A549 (cell line): ENCODE measurements around the gene RNF130. TPM values are rescaled to one million over a fixed set of nuclear protein-coding genes. Genes with fewer than 3 reads are reported as not detected.

Source experiments
- ATAC-seq, 2 experiments: fragments of 200-7000 bp in 1 of 2; fragments of >200 bp in 1 of 2; cut with Nextera tagmentation in 1 of 2; cut with Tn5 transposase in 1 of 2; 3 replicates each; pipeline versions ENCODE4 v1.8.0 to v1.9.1; 2018 to 2020; ENCODE audit warnings: mild to moderate bottlenecking in 1 of 2, moderate library complexity in 1 of 2
- CTCF ChIA-PET: fragments of 300-600 bp; sonication (Branson Sonifier 250); formaldehyde crosslinking; extraction: SDS; loops from one replicate; lab custom pipeline; 2021; ENCODE audit warnings: antibody characterized with exemption, inconsistent platforms; lab: Yijun Ruan, JAX
- POLR2A ChIA-PET: fragments of 350-600 bp; formaldehyde crosslinking; extraction: SDS; loops from one replicate; lab custom pipeline; 2021; ENCODE audit warnings: antibody characterized with exemption, inconsistent platforms; lab: Yijun Ruan, JAX
- DNase-seq, 2 experiments: peaks; one replicate each; pipeline versions ENCODE4 v3.0.0 to v3.0.0-alpha.2; 2011 to 2016; ENCODE audit warnings: low read depth in 1 of 2, low spot score in 1 of 2
- FAIRE-seq: peaks from 2 replicates; lab custom pipeline; 2011; peaks lifted over from hg19 to GRCh38; lab: Jason Lieb, UNC
- H3K27ac ChIP-seq, 2 experiments: fragments of >200 bp; sonication (Bioruptor Twin); formaldehyde crosslinking; 3 replicates each; pipeline ENCODE4 v1.5.1; 2016 to 2017
- H3K4me1 ChIP-seq: fragments of >200 bp; sonication (Bioruptor Twin); formaldehyde crosslinking; 3 replicates; pipeline ENCODE4 v1.6.1; 2016
- H3K4me2 ChIP-seq: fragments of >200 bp; sonication (Bioruptor Twin); formaldehyde crosslinking; 3 replicates; pipeline ENCODE4 v1.6.1; 2016
- H3K4me3 ChIP-seq: fragments of >200 bp; sonication (Bioruptor Twin); formaldehyde crosslinking; 3 replicates; pipeline ENCODE4 v1.5.1; 2016
- H3K9me3 ChIP-seq: fragments of >200 bp; sonication (Bioruptor Twin); formaldehyde crosslinking; 3 replicates; pipeline ENCODE4 v1.6.1; 2016
- CHD4 ChIP-seq: fragments of 200-600 bp; sonication (generic); IDR thresholded peaks from 2 replicates; pipeline ENCODE4 v1.6.1; 2016; ENCODE audit warnings: antibody characterized with exemption, mild to moderate bottlenecking, borderline replicate concordance
- ESRRA ChIP-seq: fragments of 150-350 bp; IDR thresholded peaks from 2 replicates; pipeline ENCODE4 v1.6.1; 2014; ENCODE audit warnings: mild to moderate bottlenecking, low read length, borderline replicate concordance
- FOXS1 ChIP-seq: fragments of 250-450 bp; sonication (Bioruptor Pico); IDR thresholded peaks from 2 replicates; pipeline ENCODE4 v1.5.0; 2020; ENCODE audit warnings: mild to moderate bottlenecking, moderate library complexity
- GATA3 ChIP-seq: IDR thresholded peaks from 2 replicates; pipeline ENCODE4 v1.6.1; 2012; ENCODE audit warnings: borderline replicate concordance
- HDAC2 ChIP-seq: fragments of 200-600 bp; sonication (generic); IDR thresholded peaks from 2 replicates; pipeline ENCODE4 v1.6.1; 2016
- KDM1A ChIP-seq: fragments of 200-600 bp; sonication (generic); IDR thresholded peaks from 2 replicates; pipeline ENCODE4 v1.6.1; 2016; ENCODE audit warnings: low read depth, mild to moderate bottlenecking
- KDM5A ChIP-seq: fragments of 200-600 bp; sonication (generic); IDR thresholded peaks from 2 replicates; pipeline ENCODE4 v1.6.1; 2016; ENCODE audit warnings: antibody characterized with exemption, mild to moderate bottlenecking
- MAZ ChIP-seq: fragments of 150-350 bp; IDR thresholded peaks from 2 replicates; pipeline ENCODE4 v1.6.1; 2014; ENCODE audit warnings: antibody characterized with exemption, low read depth, low read length, borderline replicate concordance
- MYC ChIP-seq: IDR thresholded peaks from 2 replicates; pipeline ENCODE4 v1.6.1; 2012; ENCODE audit warnings: mild to moderate bottlenecking, inconsistent platforms, low read length, improper control_type of control experiment, borderline replicate concordance
- NPAS2 ChIP-seq: fragments of 250-450 bp; sonication (Bioruptor Pico); IDR thresholded peaks from 2 replicates; pipeline ENCODE4 v1.8.0; 2022; ENCODE audit warnings: mild to moderate bottlenecking, moderate library complexity, borderline replicate concordance
- RAD21 ChIP-seq, 2 experiments: fragments of >200 bp in 1 of 2; sonication (Bioruptor Twin) in 1 of 2; formaldehyde crosslinking in 1 of 2; IDR thresholded peaks in 1 of 2; conservative IDR thresholded peaks in 1 of 2; 2 replicates in 1 of 2; 3 replicates in 1 of 2; pipeline ENCODE4 v1.6.1; 2012 to 2018; ENCODE audit warnings: inconsistent platforms in 1 of 2
- RFX5 ChIP-seq: fragments of 450-650 bp; IDR thresholded peaks from 2 replicates; pipeline ENCODE4 v1.7.1; 2014; ENCODE audit warnings: antibody characterized with exemption, mild to moderate bottlenecking, moderate library complexity
- SMC3 ChIP-seq: fragments of >200 bp; sonication (Bioruptor Twin); formaldehyde crosslinking; IDR thresholded peaks from 3 replicates; pipeline ENCODE4 v1.6.1; 2018; ENCODE audit warnings: inconsistent platforms
- ZC3H11A ChIP-seq: fragments of 450-650 bp; IDR thresholded peaks from 2 replicates; pipeline ENCODE4 v1.6.1; 2014; ENCODE audit warnings: antibody characterized with exemption, mild to moderate bottlenecking
- ZFP36 ChIP-seq: fragments of 450-650 bp; IDR thresholded peaks from 2 replicates; pipeline ENCODE4 v1.6.1; 2014; ENCODE audit warnings: borderline replicate concordance; ENCODE audit not compliant: partially characterized antibody
- ZSCAN20 ChIP-seq: fragments of 250-450 bp; sonication (Bioruptor Pico); IDR thresholded peaks from 2 replicates; pipeline ENCODE4 v1.8.0; 2022; ENCODE audit warnings: mild to moderate bottlenecking, moderate library complexity
- WGBS: methylation state at CpG from one replicate; pipeline ENCODE4 v1.1.6; 2017; ENCODE audit errors: missing lambda C conversion rate; 5-methylcytosine and 5-hydroxymethylcytosine counted together
- polyA plus RNA-seq, 4 experiments: library from polyadenylated mRNA; depleted of rRNA in 3 of 4; stranded (reverse); fragments of >200 nt; fragmentation: RNase III in 1 of 4; extraction: RNeasy Plus Mini Kit Qiagen cat#74134 plus additional on column Dnase treatment in 1 of 4; gene quantifications; 2 replicates in 3 of 4; 3 replicates in 1 of 4; pipeline ENCODE4 v1.2.3, GENCODE V29; 2011 to 2017
- TF ChIP-seq, protein P1 (sequence below): IDR thresholded peaks from 2 replicates; pipeline ENCODE4 v1.6.1; 2012
- TF ChIP-seq, protein P2 (sequence below): fragments of 150-350 bp; IDR thresholded peaks from 2 replicates; pipeline ENCODE4 v1.6.1; 2014; ENCODE audit warnings: low read depth, mild to moderate bottlenecking, low read length
- TF ChIP-seq, protein P3 (sequence below): IDR thresholded peaks from 2 replicates; pipeline ENCODE4 v1.6.1; 2012; ENCODE audit warnings: low read depth, borderline replicate concordance
- TF ChIP-seq, protein P4 (sequence below): IDR thresholded peaks from 2 replicates; pipeline ENCODE4 v1.6.1; 2012
- TF ChIP-seq, protein P5 (sequence below): fragments of >200 bp; sonication (Bioruptor Twin); formaldehyde crosslinking; IDR thresholded peaks from 3 replicates; pipeline ENCODE4 v1.6.1; 2016
- TF ChIP-seq, protein P6 (sequence below): fragments of 250-450 bp; sonication (Bioruptor Pico); IDR thresholded peaks from 2 replicates; pipeline ENCODE4 v1.5.0; 2021; ENCODE audit warnings: mild to moderate bottlenecking, moderate library complexity, borderline replicate concordance
- TF ChIP-seq, protein P7 (sequence below): fragments of >200 bp; sonication (Bioruptor Twin); formaldehyde crosslinking; IDR thresholded peaks from 2 replicates; pipeline ENCODE4 v1.6.1; 2016

RNF130 gene
- polyA plus RNA-seq, 2 of the 4 experiments (the other 2 are of a cell fraction), result 33.3 to 50.1 TPM

DNA sequence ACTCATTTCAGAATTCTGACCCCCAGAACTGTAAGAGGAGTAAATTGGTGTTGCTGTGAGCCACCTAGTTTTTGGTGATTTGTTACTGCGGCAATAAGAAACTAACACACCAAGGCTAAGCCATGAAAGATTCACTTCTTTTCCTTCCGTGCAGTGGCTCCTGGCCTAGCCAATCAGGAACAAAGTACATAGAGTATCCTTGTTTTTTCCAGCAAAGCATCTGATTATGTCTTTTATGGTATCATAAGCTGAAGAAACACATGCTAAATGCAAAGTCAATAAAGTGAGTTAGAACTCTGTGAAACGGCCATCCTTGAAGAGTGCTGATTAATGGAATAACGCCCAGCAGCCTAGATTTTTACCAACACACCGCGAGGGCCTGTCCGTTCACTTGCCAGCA is 11.4 kb downstream of the RNF130 start:
- Histone ChIP-seq H3K4me2 (no peak overlapping the region), H3K4me3 (no peak overlapping the region), H3K27ac (no peak overlapping the region), H3K9me3 (no peaks in the 10 kb centered on the region), H3K4me1 (no peaks in the 10 kb centered on the region)
- TF ChIP-seq, protein P1, sequence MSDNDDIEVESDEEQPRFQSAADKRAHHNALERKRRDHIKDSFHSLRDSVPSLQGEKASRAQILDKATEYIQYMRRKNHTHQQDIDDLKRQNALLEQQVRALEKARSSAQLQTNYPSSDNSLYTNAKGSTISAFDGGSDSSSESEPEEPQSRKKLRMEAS, result no peak
- DNase-seq, result no peak
- ChIA-PET POLR2A (no interaction called here), CTCF (no interaction called here)
- no peak for FAIRE-seq
- ATAC-seq, result no peak
- 89% methylated on average over 7 of the region's 7 CpGs for WGBS

DNA sequence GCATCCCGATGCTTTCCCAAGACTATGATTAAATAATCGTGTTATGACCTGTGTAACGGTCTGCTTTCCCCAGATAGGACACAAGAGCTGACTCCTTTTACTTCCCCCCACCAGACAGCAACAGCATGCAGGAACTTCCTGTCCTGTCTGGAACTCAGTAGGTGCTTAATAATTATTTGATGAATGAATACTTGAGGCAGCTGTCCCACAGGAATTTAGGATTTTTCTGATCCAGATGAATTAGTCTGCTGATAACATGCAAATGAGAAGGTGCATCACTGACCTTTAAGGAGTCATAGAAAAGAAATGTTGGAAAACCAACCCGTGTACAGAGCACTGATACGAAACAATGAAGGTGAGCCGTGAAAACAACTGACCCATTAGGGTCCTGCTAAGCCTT is 12.2 kb downstream of the RNF130 start:
- no peak for TF ChIP-seq MYC
- no peak for TF ChIP-seq MAZ
- no peak for TF ChIP-seq KDM1A
- no peak for TF ChIP-seq ZFP36
- TF ChIP-seq HDAC2, result no peak
- TF ChIP-seq NPAS2 (CRISPR knock-in tag), result no peak
- TF ChIP-seq, protein P2, sequence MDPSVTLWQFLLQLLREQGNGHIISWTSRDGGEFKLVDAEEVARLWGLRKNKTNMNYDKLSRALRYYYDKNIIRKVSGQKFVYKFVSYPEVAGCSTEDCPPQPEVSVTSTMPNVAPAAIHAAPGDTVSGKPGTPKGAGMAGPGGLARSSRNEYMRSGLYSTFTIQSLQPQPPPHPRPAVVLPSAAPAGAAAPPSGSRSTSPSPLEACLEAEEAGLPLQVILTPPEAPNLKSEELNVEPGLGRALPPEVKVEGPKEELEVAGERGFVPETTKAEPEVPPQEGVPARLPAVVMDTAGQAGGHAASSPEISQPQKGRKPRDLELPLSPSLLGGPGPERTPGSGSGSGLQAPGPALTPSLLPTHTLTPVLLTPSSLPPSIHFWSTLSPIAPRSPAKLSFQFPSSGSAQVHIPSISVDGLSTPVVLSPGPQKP, result no peak
- TF ChIP-seq, protein P3, sequence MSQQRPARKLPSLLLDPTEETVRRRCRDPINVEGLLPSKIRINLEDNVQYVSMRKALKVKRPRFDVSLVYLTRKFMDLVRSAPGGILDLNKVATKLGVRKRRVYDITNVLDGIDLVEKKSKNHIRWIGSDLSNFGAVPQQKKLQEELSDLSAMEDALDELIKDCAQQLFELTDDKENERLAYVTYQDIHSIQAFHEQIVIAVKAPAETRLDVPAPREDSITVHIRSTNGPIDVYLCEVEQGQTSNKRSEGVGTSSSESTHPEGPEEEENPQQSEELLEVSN, result no peak
- no peak for TF ChIP-seq FOXS1
- TF ChIP-seq, protein P4, sequence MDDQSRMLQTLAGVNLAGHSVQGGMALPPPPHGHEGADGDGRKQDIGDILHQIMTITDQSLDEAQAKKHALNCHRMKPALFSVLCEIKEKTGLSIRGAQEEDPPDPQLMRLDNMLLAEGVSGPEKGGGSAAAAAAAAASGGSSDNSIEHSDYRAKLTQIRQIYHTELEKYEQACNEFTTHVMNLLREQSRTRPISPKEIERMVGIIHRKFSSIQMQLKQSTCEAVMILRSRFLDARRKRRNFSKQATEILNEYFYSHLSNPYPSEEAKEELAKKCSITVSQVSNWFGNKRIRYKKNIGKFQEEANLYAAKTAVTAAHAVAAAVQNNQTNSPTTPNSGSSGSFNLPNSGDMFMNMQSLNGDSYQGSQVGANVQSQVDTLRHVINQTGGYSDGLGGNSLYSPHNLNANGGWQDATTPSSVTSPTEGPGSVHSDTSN, result no peak
- H3K27ac ChIP-seq, result no peak overlapping the region
- DNase-seq (no peak), FAIRE-seq (no peak), ATAC-seq (no peak)
- ChIA-PET CTCF (interaction anchor here (0.8 kb wide), 1 partner anchor 31 kb away, joined by 3 read pairs; no protein-coding TSS in a partner anchor), POLR2A (no interaction called here)
- no peaks in the 10 kb centered on the region for H3K9me3 ChIP-seq
- no peak overlapping the region for H3K4me2 ChIP-seq
- 88% methylated on average over 6 of the region's 6 CpGs for WGBS
- H3K4me1 ChIP-seq, result no peaks in the 10 kb centered on the region
- no peak overlapping the region for H3K4me3 ChIP-seq

DNA sequence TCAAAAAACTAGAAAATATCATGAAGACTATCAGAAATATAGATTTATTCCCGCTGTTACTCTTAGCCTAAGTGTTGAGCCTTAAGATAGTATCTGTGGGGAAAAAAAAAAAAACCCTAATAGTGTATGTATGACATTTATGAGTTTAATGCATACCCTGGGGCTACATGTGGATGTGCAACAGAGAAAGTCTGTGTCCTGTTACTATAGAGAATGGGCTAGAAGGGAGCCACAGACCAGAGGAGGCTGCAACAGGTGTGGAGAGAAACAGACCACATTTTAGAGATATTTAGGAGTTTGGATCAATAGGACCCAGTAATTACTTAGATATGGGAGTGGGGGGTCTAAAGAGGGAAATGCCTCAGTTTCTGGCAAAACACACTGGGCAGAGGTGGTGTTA is 15.4 kb downstream of the RNF130 start:
- ATAC-seq (no peak), DNase-seq (no peak), FAIRE-seq (no peak)
- Histone ChIP-seq H3K4me2 (no peak overlapping the region), H3K4me1 (no peaks in the 10 kb centered on the region), H3K27ac (no peak overlapping the region), H3K9me3 (no peaks in the 10 kb centered on the region), H3K4me3 (no peak overlapping the region)
- TF ChIP-seq ZC3H11A (no peak), ZSCAN20 (CRISPR knock-in tag) (no peak), KDM5A (no peak)
- ChIA-PET POLR2A (no interaction called here), CTCF (interaction anchor here (0.6 kb wide), 1 partner anchor 40 kb away, joined by 3 read pairs; no protein-coding TSS in a partner anchor)
- WGBS, result 98% methylated on average over 1 of the region's 1 CpG

DNA sequence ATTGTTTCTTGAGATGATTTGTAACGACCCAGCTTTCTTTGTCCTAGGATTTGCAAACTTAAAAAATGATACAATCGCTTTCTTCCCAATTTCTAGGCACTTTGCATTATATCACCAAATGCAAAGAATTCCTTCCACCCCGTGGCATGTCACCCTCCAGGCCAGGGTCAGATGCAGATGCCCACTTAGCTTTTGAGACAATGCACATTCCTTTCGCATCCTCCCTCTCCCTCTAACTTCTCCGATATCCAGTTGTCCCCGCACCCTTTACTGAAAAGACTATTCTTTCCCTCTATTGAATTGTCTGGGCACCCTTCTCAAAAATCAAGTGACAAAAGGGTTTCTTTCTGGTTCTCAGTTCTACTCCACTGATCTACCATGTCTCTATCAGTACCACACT is 17.3 kb downstream of the RNF130 start:
- POLR2A ChIA-PET, result no interaction called here
- no peak for DNase-seq
- Histone ChIP-seq H3K4me2 (no peak overlapping the region), H3K4me3 (no peak overlapping the region), H3K4me1 (no peaks in the 10 kb centered on the region), H3K27ac (no peak overlapping the region), H3K9me3 (no peaks in the 10 kb centered on the region)
- 80% methylated on average over 6 of the region's 6 CpGs for WGBS
- ATAC-seq, result no peak
- FAIRE-seq, result no peak
- CTCF ChIA-PET, result no interaction called here
- TF ChIP-seq, protein P5, sequence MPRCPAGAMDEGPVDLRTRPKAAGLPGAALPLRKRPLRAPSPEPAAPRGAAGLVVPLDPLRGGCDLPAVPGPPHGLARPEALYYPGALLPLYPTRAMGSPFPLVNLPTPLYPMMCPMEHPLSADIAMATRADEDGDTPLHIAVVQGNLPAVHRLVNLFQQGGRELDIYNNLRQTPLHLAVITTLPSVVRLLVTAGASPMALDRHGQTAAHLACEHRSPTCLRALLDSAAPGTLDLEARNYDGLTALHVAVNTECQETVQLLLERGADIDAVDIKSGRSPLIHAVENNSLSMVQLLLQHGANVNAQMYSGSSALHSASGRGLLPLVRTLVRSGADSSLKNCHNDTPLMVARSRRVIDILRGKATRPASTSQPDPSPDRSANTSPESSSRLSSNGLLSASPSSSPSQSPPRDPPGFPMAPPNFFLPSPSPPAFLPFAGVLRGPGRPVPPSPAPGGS, result no peak
- TF ChIP-seq ZSCAN20 (CRISPR knock-in tag), result no peak
- no peak for TF ChIP-seq FOXS1
- no peak for TF ChIP-seq GATA3
- TF ChIP-seq, protein P6, sequence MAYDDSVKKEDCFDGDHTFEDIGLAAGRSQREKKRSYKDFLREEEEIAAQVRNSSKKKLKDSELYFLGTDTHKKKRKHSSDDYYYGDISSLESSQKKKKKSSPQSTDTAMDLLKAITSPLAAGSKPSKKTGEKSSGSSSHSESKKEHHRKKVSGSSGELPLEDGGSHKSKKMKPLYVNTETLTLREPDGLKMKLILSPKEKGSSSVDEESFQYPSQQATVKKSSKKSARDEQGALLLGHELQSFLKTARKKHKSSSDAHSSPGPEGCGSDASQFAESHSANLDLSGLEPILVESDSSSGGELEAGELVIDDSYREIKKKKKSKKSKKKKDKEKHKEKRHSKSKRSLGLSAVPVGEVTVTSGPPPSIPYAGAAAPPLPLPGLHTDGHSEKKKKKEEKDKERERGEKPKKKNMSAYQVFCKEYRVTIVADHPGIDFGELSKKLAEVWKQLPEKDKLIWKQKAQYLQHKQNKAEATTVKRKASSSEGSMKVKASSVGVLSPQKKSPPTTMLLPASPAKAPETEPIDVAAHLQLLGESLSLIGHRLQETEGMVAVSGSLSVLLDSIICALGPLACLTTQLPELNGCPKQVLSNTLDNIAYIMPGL, result no peak
- no peak for TF ChIP-seq ESRRA
- TF ChIP-seq CHD4, result no peak
- TF ChIP-seq, protein P7, sequence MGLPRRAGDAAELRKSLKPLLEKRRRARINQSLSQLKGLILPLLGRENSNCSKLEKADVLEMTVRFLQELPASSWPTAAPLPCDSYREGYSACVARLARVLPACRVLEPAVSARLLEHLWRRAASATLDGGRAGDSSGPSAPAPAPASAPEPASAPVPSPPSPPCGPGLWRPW, result no peak
- TF ChIP-seq SMC3, result no peak
- no peak for TF ChIP-seq KDM5A
- no peak for TF ChIP-seq RFX5
- TF ChIP-seq RAD21 (conservative IDR thresholded peaks at IDR 0.05 in 1 of 2, IDR thresholded peaks at IDR 0.05 in 1 of 2), result no peak
- no peak for TF ChIP-seq MAZ
- no peak for TF ChIP-seq KDM1A
- TF ChIP-seq, protein P1, result no peak
